ENCODE measurements around the gene REPS1. TPM values are rescaled to one million over a fixed set of nuclear protein-coding genes. Genes with fewer than 3 reads are reported as not detected.
A peak's percentile ranks its signal among the peaks of the same experiment; 100 is the strongest.

Gene REPS1
- polyA plus RNA-seq, 1 of the 3 experiments (the other 2 are of a cell fraction) = 26.2 TPM

DNA sequence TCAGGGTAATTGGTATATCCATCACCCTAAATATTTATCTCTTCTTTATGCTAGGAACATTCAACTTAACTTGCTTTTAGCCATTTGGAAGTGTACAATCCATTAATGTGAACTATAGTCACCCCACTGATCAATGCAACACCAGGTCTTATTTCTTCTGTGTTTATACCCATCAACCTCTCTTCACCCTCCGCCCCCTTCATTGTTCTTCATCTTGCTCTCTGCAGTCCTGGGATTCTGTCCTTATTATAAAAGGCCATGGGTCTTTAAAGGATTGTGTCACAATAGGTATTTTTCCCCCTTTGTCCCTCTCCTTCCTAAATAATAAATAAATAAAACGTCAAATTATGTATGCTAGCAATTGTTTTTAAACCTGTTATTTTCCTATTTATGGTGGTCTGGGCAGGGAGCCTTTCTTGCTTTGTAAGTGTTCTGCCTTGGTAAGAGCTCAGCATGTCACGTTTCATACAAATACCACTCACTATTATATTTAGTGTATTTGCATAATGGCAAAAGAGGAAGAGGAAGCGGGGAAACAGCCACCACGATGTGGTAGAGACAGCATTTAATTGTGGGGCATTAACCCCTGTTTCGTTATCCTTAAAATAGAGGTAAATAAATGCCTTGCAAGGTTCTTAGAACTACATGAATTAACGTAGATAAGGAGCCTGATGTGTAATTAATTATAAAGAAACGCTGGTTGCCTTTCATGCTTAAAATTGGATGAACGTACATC lies 42.3 kb upstream of the REPS1 start:
- Histone ChIP-seq H3K27ac (ENCODE audit: low read depth in 2 of 2, low read length in 1 of 2) (no peak overlapping the region), H3K4me3 (ENCODE audit: low read depth in 2 of 2, low read length in 1 of 2) (peak overlapping the region in 1 of 2 experiments; percentile 88; a peak in 1 of 4 replicates), H3K4me1 (ENCODE audit: control insufficient read depth in 1 of 2, insufficient read depth in 2 of 2, low read depth in 1 of 2, low read length in 1 of 2) (peaks cover 7 to 12% of the 10 kb centered on the region in 2 experiments; a peak in 3 of 4 replicates), H3F3A (replicated peaks; ENCODE audit: insufficient read depth) (no peaks in the 10 kb centered on the region), H3K36me3 (replicated peaks in 1 of 2; ENCODE audit: control insufficient read depth in 1 of 2, insufficient read depth in 2 of 2, low read length in 1 of 2) (peaks cover 0 to 7% of the 10 kb centered on the region in 2 experiments), H3K27me3 (ENCODE audit: insufficient read depth) (no peaks in the 10 kb centered on the region), H3K4me2 (peak overlapping the region; percentile 86), H3K9me3 (no peaks in the 10 kb centered on the region), H3K9me2 (no peaks in the 10 kb centered on the region), H2AFZ (ENCODE audit: low read depth) (peak overlapping the region; percentile 93; the same call in 1 of the 2 replicates), H3K9ac (peak overlapping the region; percentile 83; the same call in 1 of the 2 replicates), H4K20me1 (ENCODE audit: insufficient read depth) (no peaks in the 10 kb centered on the region), H3K79me2 (ENCODE audit: insufficient read depth) (peaks cover 24% of the 10 kb centered on the region)
- ChIA-PET POLR2A (no interaction called here), CTCF (interaction anchor here (0.6 to 1.8 kb wide), 3 partner anchors 16 to 109 kb away, joined by 3 to 6 read pairs (median 3); partner anchors contain the start of gene REPS1)
- 93% methylated on average over 9 of the region's 9 CpGs for WGBS (ENCODE audit: low lambda C conversion rate)
- no peak for TF ChIP-seq CTCF (IDR thresholded peaks at IDR 0.05)
- TF ChIP-seq RAD21 (IDR thresholded peaks at IDR 0.05; ENCODE audit: low read length) = no peak
- TF ChIP-seq GABPA (IDR thresholded peaks at IDR 0.05; ENCODE audit: low read depth) = no peak
- TF ChIP-seq EZH2phosphoT487 (IDR thresholded peaks at IDR 0.05; ENCODE audit: borderline replicate concordance, low read depth) = no peak
- TF ChIP-seq PBX3 (IDR thresholded peaks at IDR 0.05) = no peak
- TF ChIP-seq ELF1 (IDR thresholded peaks at IDR 0.05) = no peak
- TF ChIP-seq RFX5 (IDR thresholded peaks at IDR 0.05; ENCODE audit: low read length) = no peak
- TF ChIP-seq NRF1 (IDR thresholded peaks at IDR 0.05; ENCODE audit: low read depth, low read length) = no peak
- no peak for TF ChIP-seq FOXM1 (IDR thresholded peaks at IDR 0.05; ENCODE audit: low read depth)
- no peak for DNase-seq

DNA sequence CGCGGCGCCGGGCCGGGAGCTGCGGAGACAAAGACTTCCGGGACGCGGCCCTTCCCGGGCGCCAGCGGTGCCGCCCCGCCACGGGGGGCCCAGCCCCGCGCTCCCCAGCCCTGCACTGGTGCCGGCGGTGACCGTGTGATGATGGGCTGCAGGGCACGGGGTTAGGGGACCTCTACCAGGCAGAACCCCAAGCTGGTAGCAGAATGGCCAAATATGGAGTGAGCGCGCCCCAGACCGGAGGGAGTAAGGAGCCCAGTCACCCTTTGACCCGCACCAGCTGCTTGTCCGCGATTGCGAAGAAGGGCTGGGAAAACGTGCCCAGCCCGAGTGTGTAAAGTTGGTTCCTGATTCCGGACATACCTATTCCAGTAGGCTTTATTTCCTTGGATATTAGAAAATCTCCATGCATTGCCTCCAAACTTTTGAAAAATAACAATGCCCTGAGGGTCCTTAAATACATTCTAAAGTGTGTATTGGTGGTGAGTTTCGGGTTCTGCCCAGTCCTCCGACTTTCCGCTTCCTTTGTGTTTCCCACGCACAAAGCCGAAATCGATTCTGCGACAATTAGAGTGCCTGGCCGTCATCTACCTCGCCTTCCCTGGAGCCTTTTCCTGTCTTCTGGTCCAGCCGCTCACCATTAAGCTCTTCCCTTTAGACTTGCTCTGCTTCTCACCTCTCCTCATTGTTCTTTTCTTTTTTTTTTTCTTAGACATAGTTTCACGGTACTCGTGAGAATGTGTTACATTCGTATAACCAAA lies 41.6 kb upstream of the REPS1 start:
- peaks cover 0 to 1% of the 10 kb centered on the region in 2 experiments for H3K36me3 ChIP-seq (replicated peaks in 1 of 2; ENCODE audit: control insufficient read depth in 1 of 2, insufficient read depth in 2 of 2, low read length in 1 of 2)
- H3F3A ChIP-seq (replicated peaks; ENCODE audit: insufficient read depth) = no peaks in the 10 kb centered on the region
- TF ChIP-seq RXRA (IDR thresholded peaks at IDR 0.05; ENCODE audit: borderline replicate concordance, low read depth) (no peak), PBX3 (IDR thresholded peaks at IDR 0.05) (no peak), RFX5 (IDR thresholded peaks at IDR 0.05; ENCODE audit: low read length) (0 out of 2 replicates have a peak, but pooled peaks have one; percentile 7)
- ChIA-PET POLR2A (interaction anchor here (0.6 kb wide), 1 partner anchor 11 kb away, joined by 3 read pairs; no protein-coding TSS in a partner anchor), CTCF (interaction anchor here (0.6 to 1.8 kb wide), 4 partner anchors 8 to 109 kb away, joined by 3 to 6 read pairs (median 3); partner anchors contain the start of gene REPS1)
- H3K4me3 ChIP-seq (ENCODE audit: low read depth in 2 of 2, low read length in 1 of 2) = peak overlapping the region; percentile 88 to 94
- no peaks in the 10 kb centered on the region for H3K9me2 ChIP-seq
- peaks cover 7 to 12% of the 10 kb centered on the region in 2 experiments; a peak in 3 of 4 replicates for H3K4me1 ChIP-seq (ENCODE audit: control insufficient read depth in 1 of 2, insufficient read depth in 2 of 2, low read depth in 1 of 2, low read length in 1 of 2)
- 62% methylated on average over 16 of the region's 44 CpGs for WGBS (ENCODE audit: low lambda C conversion rate)
- H3K9me3 ChIP-seq = no peaks in the 10 kb centered on the region
- H4K20me1 ChIP-seq (ENCODE audit: insufficient read depth) = no peaks in the 10 kb centered on the region
- peak overlapping the region; percentile 93 for H2AFZ ChIP-seq (ENCODE audit: low read depth)
- H3K79me2 ChIP-seq (ENCODE audit: insufficient read depth) = peaks cover 24% of the 10 kb centered on the region
- DNase-seq = no peak
- H3K9ac ChIP-seq = peak overlapping the region; percentile 83
- H3K4me2 ChIP-seq = peak overlapping the region; percentile 86
- no peaks in the 10 kb centered on the region for H3K27me3 ChIP-seq (ENCODE audit: insufficient read depth)
- peak overlapping the region in 1 of 2 experiments; percentile 70; a peak in 1 of 4 replicates for H3K27ac ChIP-seq (ENCODE audit: low read depth in 2 of 2, low read length in 1 of 2)
